ENCODE results near the gene P2RX7. TPM values are rescaled to one million over a fixed set of nuclear protein-coding genes. Genes with fewer than 3 reads are reported as not detected.

P2RX7 gene
- total and polyA plus RNA-seq, 12 donors, result 1.2 to 13.5 (median 6.2) TPM

DNA sequence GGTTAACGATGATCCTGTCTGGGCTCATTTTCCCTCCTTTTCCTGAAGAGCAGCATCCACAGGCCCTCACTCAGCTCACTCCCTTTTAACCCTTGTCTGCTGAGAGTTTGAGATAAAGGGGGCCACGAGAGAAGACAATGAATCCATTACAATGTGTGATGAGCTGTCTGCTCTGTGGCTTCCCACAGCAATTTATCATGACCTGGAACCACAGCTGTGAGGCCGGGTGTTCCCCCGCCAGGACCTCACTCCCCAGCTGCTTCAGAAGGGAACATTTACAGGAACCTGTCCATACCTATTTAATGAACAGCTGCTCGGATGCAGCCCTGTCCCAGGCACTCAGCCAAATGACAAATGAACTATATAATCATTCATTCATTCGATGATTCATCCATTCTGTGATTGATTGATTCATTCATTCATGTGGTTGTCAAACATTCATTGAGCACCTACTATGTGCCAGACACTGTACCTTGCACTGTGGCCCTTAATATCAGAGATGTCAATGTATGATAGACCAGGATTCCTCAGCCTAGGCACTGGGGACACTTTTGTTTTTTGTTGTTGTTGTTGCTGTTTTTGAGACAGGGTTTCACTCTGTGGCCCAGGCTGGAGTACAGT is 18.5 kb upstream of the P2RX7 start:
- intact Hi-C loops (cut with DNase I), result no loop called here
- Histone ChIP-seq H3K36me3 (replicated peaks in 1 of 2) (no peaks in the 10 kb centered on the region), H3K9me3 (replicated peaks in 1 of 3) (no peaks in the 10 kb centered on the region), H3K4me3 (no peak overlapping the region), H3K27ac (no peak overlapping the region), H3K4me1 (replicated peaks in 1 of 2) (peaks cover 0 to 6% of the 10 kb centered on the region in 2 donors), H3K27me3 (no peaks in the 10 kb centered on the region)
- 49 to 61% (median 54%) methylated on average over 6 of the region's 6 CpGs for WGBS, 4 donors
- DNase-seq, result no peak
- TF ChIP-seq POLR2A (IDR thresholded peaks at IDR 0.05), result no peak
- no peak for TF ChIP-seq CTCF (IDR thresholded peaks at IDR 0.05)

- Histone ChIP-seq H3K27me3 (no peaks in the 10 kb centered on the region), H3K4me3 (no peak overlapping the region), H3K27ac (no peak overlapping the region), H3K9me3 (replicated peaks in 1 of 3) (no peaks in the 10 kb centered on the region), H3K4me1 (replicated peaks in 1 of 2) (peaks cover 0 to 6% of the 10 kb centered on the region in 2 donors), H3K36me3 (replicated peaks in 1 of 2) (no peaks in the 10 kb centered on the region)
- TF ChIP-seq CTCF (IDR thresholded peaks at IDR 0.05) (no peak), POLR2A (IDR thresholded peaks at IDR 0.05) (no peak)
- no peak for DNase-seq
- 49 to 79% (median 59%) methylated on average over 2 of the region's 2 CpGs for WGBS, 4 donors
- intact Hi-C loops (cut with DNase I), result no loop called here
Observed at GRCh38 chr12:121114806-121115205, 17.9 kb upstream of the P2RX7 start.

GRCh38 chr12:121115530-121115929 is 17.1 kb upstream of the P2RX7 start:
- no peaks in the 10 kb centered on the region for H3K27me3 ChIP-seq
- no peaks in the 10 kb centered on the region for H3K9me3 ChIP-seq (replicated peaks in 1 of 3)
- no peaks in the 10 kb centered on the region for H3K36me3 ChIP-seq (replicated peaks in 1 of 2)
- no peaks in the 10 kb centered on the region for H3K4me1 ChIP-seq (replicated peaks in 1 of 2)
- H3K4me3 ChIP-seq, result no peak overlapping the region
- intact Hi-C loops (cut with DNase I), result no loop called here
- TF ChIP-seq POLR2A (IDR thresholded peaks at IDR 0.05) (no peak), CTCF (IDR thresholded peaks at IDR 0.05) (no peak)
- DNase-seq, result no peak
- H3K27ac ChIP-seq, result no peak overlapping the region
- WGBS, 4 donors, result 84 to 89% (median 86%) methylated on average over 4 of the region's 4 CpGs

- no peaks in the 10 kb centered on the region for H3K27me3 ChIP-seq
- 80 to 90% (median 84%) methylated on average over 4 of the region's 4 CpGs for WGBS, 4 donors
- H3K4me3 ChIP-seq, result no peak overlapping the region
- H3K4me1 ChIP-seq (replicated peaks in 1 of 2), result no peaks in the 10 kb centered on the region
- no peak for DNase-seq
- H3K36me3 ChIP-seq (replicated peaks in 1 of 2), result no peaks in the 10 kb centered on the region
- H3K9me3 ChIP-seq (replicated peaks in 1 of 3), result no peaks in the 10 kb centered on the region
- intact Hi-C loops (cut with DNase I), result no loop called here
- no peak overlapping the region for H3K27ac ChIP-seq
- TF ChIP-seq CTCF (IDR thresholded peaks at IDR 0.05) (no peak), POLR2A (IDR thresholded peaks at IDR 0.05) (no peak)
Observed at GRCh38 chr12:121116318-121117225, 16.1 kb upstream of the P2RX7 start.

All from adrenal gland (tissue), 12 donors.